CD1c-positive myeloid dendritic cell (primary cell): ENCODE results near the gene COX6A2.
"Not testable (repeated sequence)": the region's sequence is repeated elsewhere in the genome, so short reads cannot be mapped to it uniquely, and the experiment has no call there.

Experiments used
- DNase-seq: peaks from one replicate; pipeline ENCODE4 v3.0.0-alpha.2; 2016; ENCODE audit errors: extremely low spot score

COX6A2 gene

GRCh38 chr16:31461921-31462804, 34.0 kb upstream of the COX6A2 start:
- no peak for DNase-seq

- DNase-seq: no peak
These were observed 33.2 kb upstream of the COX6A2 start for GRCh38 chr16:31461201-31461920.

DNA sequence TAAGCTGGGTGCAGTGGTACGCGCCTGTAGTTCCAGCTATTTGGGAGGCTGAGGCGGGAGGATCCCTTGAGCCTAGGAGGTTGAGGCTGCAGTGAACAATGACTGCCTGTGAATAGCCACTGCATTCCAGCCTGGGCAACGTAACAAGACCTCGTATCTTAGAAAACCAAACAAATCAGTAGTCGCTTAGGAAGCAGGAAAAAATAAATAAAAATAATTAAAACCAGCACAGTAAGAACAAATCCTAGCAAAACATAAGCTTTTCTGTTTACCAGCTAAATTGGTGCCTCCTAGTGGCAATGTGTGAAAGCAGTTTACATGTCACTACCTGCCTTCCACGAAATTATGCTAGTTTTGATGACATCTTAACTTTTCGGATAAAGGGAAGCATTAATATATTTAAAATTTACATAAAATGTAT, 32.4 kb upstream of the COX6A2 start:
- DNase-seq: peak; percentile 60

DNA sequence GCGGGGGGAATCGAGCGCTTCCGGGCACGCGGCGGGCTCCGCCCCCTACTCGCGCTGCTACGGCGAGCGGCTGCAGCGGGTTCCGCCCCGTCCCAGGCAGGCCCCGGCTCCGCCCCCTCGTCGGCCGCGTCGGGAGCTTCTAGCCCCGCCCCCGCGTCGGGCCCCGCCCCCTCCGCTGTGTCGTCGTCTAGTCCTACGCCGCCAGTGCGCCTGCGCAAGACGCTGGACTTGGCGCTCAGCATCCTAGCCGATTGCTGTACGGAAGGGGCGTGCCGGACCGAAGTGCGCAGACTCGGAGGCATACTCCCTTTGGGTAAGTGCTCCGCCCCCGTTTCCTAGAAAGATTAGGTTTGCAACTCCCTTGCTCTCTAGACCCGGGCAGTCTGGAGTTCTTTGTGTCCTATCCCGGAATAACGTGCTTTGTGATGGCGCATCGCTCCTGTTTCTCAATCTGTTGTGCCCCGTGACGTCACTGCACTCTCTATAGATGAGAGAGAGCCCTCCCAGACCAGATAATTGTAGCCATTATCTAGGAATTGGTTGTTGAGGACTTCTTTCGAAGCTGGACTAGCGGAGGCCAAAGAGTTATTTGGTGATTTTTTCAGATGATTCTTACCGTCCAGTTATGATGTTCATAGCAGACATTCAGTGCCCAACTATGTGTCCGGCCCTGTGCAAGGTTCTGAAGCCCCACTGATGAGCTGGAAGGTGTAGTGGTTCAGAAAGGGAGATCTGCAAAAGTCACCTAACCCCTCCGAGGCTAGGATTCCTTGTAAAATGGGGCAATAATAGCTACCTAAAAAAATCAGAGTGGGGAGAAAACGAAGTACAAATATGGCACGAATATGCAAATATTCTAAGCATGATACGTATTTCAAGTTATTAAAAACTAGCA, 31.8 kb upstream of the COX6A2 start:
- DNase-seq: peak; percentile 100

GRCh38 chr16:31458844-31459686, 30.9 kb upstream of the COX6A2 start, which contains the start of gene ARMC5:
TSS of gene ARMC5 (plus strand) at chr16:31459501. CDS start at chr16:31459525, 24 bp downstream.
- peak; percentile 99 for DNase-seq

DNA sequence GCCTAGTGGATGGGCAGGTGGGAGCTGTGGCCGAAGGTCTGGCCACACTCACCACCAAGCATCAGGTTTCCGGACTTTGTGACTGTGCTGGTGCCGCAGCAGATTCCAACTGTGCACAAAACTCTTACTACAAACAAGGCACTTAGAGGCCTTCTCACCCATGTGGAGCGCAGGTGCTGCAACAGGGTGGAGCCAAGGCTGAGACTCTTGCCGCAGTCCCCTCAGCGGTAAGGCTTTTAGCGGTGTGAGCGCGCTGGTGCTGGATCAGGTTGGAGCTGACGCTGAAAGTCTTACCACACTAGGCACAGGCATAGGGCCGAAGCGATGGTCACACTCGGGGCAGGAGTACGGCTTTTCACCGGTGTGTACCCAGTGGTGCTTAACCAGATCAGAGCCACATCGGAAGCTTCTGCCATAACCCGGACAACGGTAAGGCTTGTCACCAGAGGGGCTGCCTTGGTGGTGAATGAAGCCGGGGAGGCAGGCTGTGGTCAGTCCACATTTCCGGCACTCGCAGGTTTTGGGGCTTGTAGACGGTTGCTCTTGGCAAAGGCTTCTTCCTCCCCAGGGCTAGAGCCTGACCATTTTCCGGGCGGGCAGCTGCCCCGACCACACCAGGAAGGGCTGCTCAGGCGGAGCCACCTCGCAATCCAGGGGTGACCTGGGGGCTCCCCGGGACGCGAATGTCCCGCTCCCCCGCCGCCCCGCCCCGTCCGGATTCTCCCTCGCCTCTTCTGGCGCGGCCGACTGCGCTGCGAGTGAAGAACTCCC, 30.1 kb upstream of the COX6A2 start:
- DNase-seq: peak; percentile 34

GRCh38 chr16:31456988-31457360, 28.8 kb upstream of the COX6A2 start:
- DNase-seq: no peak

- DNase-seq: peak; percentile 29
These were observed 27.6 kb upstream of the COX6A2 start for GRCh38 chr16:31455601-31456314.

DNA sequence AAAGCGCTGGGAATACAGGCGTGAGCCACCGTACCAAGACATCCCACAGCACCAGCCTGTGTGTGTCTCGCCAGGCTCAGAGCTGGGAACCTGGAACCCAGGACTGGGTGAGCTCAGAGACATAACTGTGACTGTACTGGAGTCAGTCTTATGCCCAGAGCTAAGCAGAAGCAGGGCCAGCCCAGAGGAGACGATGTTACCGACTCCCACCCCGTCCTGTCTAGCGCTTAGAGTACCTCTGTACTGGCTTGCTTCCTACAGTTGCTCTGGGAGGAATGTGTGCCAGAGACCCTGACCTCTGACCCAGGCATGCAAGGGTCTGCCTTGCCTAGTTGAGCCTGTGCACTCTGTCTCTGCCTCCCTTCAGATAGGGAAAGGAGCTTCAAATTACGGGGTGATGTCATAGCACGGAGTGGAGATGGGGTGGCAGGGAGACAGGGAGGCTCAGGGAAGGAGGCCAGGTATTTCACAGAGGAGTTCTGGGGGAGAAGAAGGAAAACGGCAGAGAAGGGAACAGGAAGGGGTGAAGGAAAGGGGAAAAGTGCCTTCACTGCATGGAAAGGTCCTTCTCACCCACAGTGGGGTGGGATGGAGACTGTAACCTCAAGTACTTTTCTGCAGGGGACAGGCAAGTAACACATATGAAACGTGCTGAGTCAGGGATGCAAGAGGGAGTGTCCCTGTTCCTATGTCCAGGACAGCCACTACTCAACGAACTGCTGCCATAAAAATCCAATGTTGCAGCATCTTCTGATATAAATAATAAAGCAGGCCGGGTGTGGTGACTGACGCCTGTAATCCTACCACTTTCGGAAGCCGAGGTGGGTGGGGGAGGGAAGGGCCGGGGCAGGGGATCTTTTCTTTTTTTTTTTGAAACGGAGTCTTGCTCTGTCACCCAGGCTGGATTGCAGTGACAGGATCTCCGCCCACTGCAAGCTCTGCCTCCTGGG, 25.4 kb upstream of the COX6A2 start:
- peak; percentile 66 for DNase-seq

DNA sequence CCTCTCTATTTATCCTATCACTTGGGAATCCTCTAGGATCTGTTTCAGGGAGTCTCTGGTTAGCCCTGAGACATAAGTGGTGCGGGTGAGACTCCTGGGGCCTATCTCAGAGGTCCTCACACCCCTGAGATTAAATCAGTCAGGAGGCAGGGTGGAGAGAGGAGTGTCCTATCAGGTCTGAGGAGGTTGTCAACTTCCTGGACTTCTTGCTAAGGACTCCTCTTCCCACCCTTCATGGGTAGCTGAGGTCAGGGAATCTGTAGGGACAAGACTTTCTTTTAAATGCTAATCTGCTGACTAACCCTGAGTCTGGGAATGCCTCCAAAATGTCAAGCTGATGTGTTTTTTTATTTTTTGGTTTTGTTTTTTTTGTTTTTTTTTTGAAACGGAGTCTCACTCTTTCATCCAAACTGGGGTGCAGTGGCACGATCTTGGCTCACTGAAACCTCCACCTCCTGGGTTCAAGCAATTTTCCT, 24.5 kb upstream of the COX6A2 start:
- no peak for DNase-seq

- peak; percentile 23 for DNase-seq
These were observed 23.7 kb upstream of the COX6A2 start for GRCh38 chr16:31451681-31452351.

DNA sequence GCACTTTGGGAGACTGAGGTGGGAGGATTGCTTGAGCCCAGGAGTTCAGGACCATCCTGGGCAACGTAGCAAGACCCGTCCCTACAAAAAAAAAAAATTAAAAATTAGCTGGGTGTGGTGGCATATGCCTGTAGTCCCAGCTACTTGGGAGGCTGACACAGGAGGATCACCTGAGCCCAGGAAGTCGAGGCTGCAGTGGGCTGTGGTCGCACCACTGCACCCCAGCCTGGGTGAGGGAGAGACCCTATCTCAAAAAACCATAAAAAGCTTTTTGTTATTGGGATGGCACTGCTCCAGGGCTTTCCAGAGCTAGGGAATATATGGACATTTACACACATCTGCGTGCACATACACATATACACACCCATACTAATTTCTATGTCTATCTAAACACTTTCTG, 23.0 kb upstream of the COX6A2 start:
- no peak for DNase-seq

- not testable (repeated sequence) for DNase-seq
These were observed 17.8 kb upstream of the COX6A2 start for GRCh38 chr16:31445931-31446330.

DNA sequence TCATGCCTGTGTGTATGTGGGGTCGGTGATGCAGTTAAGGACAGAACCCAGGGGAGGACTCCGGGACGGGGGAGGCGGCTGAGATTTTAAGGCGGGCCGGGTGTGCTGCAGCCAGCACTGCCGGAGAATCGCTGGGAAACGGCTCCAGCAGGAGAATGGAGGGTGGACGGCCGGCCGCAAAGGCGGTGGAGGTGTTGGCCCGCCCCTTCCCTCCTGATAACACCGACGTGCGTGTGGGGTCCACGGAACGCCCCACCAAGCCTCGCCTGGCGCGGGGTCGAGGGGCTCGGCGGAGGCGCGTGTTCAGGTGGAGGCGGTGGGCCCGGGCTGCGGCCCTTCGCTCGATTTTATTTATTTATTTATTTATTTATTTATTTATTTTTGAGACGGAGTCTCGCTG, 13.8 kb upstream of the COX6A2 start:
- no peak for DNase-seq

GRCh38 chr16:31440516-31441184, 12.5 kb upstream of the COX6A2 start:
- DNase-seq: no peak

GRCh38 chr16:31439519-31439918, 11.4 kb upstream of the COX6A2 start:
- no peak for DNase-seq

GRCh38 chr16:31439023-31439422, 10.9 kb upstream of the COX6A2 start:
- not testable (repeated sequence) for DNase-seq
